ENCODE measurements around the gene CLPX. TPM values are rescaled to one million over a fixed set of nuclear protein-coding genes. Genes with fewer than 3 reads are reported as not detected.
A peak's percentile ranks its signal among the peaks of the same experiment; 100 is the strongest.

CLPX gene
- total and polyA plus RNA-seq, 9 of the 15 experiments (the other 6 are each of a cell fraction or from before 2014, with no cell fraction given), result 11.2 to 83.3 (median 51.3) TPM

DNA sequence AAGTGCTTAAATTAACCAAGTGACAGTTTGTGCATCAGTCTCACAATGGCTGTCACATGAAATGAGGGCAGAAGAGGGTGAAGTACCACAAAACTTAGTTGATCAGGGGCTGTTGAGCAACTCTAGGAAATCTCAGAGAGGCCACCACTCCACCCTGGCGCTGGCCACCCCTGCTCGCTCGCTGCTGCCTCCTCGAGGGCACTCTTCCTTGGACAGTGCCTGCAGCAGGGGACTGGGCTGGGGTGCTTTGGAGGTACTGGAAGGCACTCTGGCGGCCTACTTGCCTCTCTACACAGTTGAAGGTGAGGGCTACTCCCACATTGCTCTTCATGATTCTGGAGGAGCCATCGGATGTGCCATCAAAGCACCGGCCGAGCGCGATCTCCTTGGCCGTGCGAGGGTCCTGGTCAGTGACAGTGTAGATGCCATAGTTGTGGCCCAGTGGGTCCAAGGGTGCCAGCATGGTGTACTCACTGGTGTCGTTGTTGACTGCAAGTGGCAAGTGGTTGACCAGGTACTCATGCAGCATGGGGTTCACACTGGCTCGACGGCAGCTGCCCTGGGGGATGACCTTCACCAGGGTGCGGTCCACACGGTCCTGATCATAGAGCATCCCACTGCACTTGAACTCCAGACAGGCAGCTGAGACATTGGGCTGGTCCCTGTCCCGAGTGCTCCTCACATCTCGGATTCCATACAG, 11.6 kb upstream of the CLPX start:
- peaks cover 2 to 4% of the 10 kb centered on the region in 2 experiments; a peak in 2 of 5 replicates for H3K4me1 ChIP-seq (replicated peaks in 1 of 2; ENCODE audit: control insufficient read depth in 2 of 2, insufficient read depth in 2 of 2, low read length in 2 of 2)
- ChIA-PET POLR2A (interaction anchor here (3.5 kb wide), 1 partner anchor 108 kb away, joined by 23 read pairs; the partner anchor contains the start of gene RNU5B-1), CTCF (ENCODE audit: low intra/inter-chr PET ratio) (interaction anchor here (0.6 kb wide), 1 partner anchor 74 kb away, joined by 3 read pairs; no protein-coding TSS in a partner anchor)
- FAIRE-seq, result no peak
- 57% methylated on average over 19 of the region's 19 CpGs for WGBS (ENCODE audit: insufficient coverage, low coverage, missing lambda C conversion rate)
- no peak overlapping the region for H3K27ac ChIP-seq (ENCODE audit: extremely low read depth, low read depth, low read length)
- 0 out of 4 replicates have a peak overlapping the region, but pooled peaks of 1 of the 2 experiments have one; percentile 39 for H3K9ac ChIP-seq (ENCODE audit: insufficient read depth in 1 of 2, low read depth in 2 of 2, low read length in 2 of 2)
- in situ Hi-C loops (cut with MboI) (loop anchor here (5.0 kb wide), 2 partner anchors 76 to 186 kb away; no protein-coding TSS in a partner anchor), intact Hi-C loops (cut with micrococcal nuclease) (no loop called here)
- H3K79me2 ChIP-seq (ENCODE audit: control insufficient read depth, insufficient read depth, low read length), result no peaks in the 10 kb centered on the region
- H3K4me2 ChIP-seq (ENCODE audit: insufficient read depth, low read length), result no peak overlapping the region
- no peaks in the 10 kb centered on the region for H4K20me1 ChIP-seq (replicated peaks; ENCODE audit: control insufficient read depth, insufficient read depth, low read length)
- BruUV-seq (replicated peaks), result no TSS peak
- H3K9me1 ChIP-seq (ENCODE audit: control insufficient read depth, insufficient read depth, low read length), result peaks cover 7% of the 10 kb centered on the region
- H3K9me3 ChIP-seq (replicated peaks; ENCODE audit: control insufficient read depth, insufficient read depth, low read depth, low read length), result no peaks in the 10 kb centered on the region; the same call in 1 of the 2 replicates
- no peak overlapping the region for H3K4me3 ChIP-seq
- peaks cover 12 to 20% of the 10 kb centered on the region in 2 experiments; a peak in 4 of 5 replicates for H3K27me3 ChIP-seq (ENCODE audit: control insufficient read depth in 2 of 2, insufficient read depth in 2 of 2, low read length in 2 of 2)
- H3K36me3 ChIP-seq (ENCODE audit: control insufficient read depth, insufficient read depth, low read length), result no peaks in the 10 kb centered on the region
- no peak overlapping the region for H2AFZ ChIP-seq (ENCODE audit: low read depth, low read length)
- peak; percentile 80 for ATAC-seq
- no peak for DNase-seq (ENCODE audit: extremely low read depth in 1 of 4, low spot score in 3 of 4)
- TF ChIP-seq BDP1 (IDR thresholded peaks at IDR 0.05; ENCODE audit: insufficient read depth, insufficient read length) (no peak), NFIC (IDR thresholded peaks at IDR 0.05) (no peak), TAF7 (tag; IDR thresholded peaks at IDR 0.05) (no peak), IRF2 (CRISPR knock-in tag; IDR thresholded peaks at IDR 0.05) (no peak), ERF (CRISPR knock-in tag; IDR thresholded peaks at IDR 0.05) (no peak), POLR3A (IDR thresholded peaks at IDR 0.05; ENCODE audit: borderline replicate concordance, extremely low read depth, insufficient read depth, insufficient read length) (no peak), XRCC3 (IDR thresholded peaks at IDR 0.05) (no peak), CEBPB (tag; IDR thresholded peaks at IDR 0.05) (peak; percentile 50), RAD21 (CRISPR knock-in tag; conservative IDR thresholded peaks at IDR 0.05 in 1 of 2, IDR thresholded peaks at IDR 0.05 in 1 of 2) (peak in 1 of 2 experiments; percentile 5; a peak in 1 of 4 replicates)
- TF ChIP-seq, protein P1, sequence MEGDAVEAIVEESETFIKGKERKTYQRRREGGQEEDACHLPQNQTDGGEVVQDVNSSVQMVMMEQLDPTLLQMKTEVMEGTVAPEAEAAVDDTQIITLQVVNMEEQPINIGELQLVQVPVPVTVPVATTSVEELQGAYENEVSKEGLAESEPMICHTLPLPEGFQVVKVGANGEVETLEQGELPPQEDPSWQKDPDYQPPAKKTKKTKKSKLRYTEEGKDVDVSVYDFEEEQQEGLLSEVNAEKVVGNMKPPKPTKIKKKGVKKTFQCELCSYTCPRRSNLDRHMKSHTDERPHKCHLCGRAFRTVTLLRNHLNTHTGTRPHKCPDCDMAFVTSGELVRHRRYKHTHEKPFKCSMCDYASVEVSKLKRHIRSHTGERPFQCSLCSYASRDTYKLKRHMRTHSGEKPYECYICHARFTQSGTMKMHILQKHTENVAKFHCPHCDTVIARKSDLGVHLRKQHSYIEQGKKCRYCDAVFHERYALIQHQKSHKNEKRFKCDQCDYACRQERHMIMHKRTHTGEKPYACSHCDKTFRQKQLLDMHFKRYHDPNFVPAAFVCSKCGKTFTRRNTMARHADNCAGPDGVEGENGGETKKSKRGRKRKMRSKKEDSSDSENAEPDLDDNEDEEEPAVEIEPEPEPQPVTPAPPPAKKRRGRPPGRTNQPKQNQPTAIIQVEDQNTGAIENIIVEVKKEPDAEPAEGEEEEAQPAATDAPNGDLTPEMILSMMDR (IDR thresholded peaks at IDR 0.05 in 2 of 3, conservative IDR thresholded peaks at IDR 0.05 in 1 of 3; ENCODE audit: insufficient read depth in 2 of 3, low read depth in 1 of 3, low read length in 3 of 3), result peak; percentile 49 to 92 (median 50); a peak in 5 of 6 replicates
- TF ChIP-seq, protein P2, sequence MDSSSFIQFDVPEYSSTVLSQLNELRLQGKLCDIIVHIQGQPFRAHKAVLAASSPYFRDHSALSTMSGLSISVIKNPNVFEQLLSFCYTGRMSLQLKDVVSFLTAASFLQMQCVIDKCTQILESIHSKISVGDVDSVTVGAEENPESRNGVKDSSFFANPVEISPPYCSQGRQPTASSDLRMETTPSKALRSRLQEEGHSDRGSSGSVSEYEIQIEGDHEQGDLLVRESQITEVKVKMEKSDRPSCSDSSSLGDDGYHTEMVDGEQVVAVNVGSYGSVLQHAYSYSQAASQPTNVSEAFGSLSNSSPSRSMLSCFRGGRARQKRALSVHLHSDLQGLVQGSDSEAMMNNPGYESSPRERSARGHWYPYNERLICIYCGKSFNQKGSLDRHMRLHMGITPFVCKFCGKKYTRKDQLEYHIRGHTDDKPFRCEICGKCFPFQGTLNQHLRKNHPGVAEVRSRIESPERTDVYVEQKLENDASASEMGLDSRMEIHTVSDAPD (CRISPR knock-in tag; IDR thresholded peaks at IDR 0.05), result no peak
- TF ChIP-seq, protein P3, sequence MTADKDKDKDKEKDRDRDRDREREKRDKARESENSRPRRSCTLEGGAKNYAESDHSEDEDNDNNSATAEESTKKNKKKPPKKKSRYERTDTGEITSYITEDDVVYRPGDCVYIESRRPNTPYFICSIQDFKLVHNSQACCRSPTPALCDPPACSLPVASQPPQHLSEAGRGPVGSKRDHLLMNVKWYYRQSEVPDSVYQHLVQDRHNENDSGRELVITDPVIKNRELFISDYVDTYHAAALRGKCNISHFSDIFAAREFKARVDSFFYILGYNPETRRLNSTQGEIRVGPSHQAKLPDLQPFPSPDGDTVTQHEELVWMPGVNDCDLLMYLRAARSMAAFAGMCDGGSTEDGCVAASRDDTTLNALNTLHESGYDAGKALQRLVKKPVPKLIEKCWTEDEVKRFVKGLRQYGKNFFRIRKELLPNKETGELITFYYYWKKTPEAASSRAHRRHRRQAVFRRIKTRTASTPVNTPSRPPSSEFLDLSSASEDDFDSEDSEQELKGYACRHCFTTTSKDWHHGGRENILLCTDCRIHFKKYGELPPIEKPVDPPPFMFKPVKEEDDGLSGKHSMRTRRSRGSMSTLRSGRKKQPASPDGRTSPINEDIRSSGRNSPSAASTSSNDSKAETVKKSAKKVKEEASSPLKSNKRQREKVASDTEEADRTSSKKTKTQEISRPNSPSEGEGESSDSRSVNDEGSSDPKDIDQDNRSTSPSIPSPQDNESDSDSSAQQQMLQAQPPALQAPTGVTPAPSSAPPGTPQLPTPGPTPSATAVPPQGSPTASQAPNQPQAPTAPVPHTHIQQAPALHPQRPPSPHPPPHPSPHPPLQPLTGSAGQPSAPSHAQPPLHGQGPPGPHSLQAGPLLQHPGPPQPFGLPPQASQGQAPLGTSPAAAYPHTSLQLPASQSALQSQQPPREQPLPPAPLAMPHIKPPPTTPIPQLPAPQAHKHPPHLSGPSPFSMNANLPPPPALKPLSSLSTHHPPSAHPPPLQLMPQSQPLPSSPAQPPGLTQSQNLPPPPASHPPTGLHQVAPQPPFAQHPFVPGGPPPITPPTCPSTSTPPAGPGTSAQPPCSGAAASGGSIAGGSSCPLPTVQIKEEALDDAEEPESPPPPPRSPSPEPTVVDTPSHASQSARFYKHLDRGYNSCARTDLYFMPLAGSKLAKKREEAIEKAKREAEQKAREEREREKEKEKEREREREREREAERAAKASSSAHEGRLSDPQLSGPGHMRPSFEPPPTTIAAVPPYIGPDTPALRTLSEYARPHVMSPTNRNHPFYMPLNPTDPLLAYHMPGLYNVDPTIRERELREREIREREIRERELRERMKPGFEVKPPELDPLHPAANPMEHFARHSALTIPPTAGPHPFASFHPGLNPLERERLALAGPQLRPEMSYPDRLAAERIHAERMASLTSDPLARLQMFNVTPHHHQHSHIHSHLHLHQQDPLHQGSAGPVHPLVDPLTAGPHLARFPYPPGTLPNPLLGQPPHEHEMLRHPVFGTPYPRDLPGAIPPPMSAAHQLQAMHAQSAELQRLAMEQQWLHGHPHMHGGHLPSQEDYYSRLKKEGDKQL (CRISPR knock-in tag; IDR thresholded peaks at IDR 0.05; ENCODE audit: borderline replicate concordance), result no peak

Measured in K562 (cell line).